ENCODE measurements around the gene BDKRB2.

DNA sequence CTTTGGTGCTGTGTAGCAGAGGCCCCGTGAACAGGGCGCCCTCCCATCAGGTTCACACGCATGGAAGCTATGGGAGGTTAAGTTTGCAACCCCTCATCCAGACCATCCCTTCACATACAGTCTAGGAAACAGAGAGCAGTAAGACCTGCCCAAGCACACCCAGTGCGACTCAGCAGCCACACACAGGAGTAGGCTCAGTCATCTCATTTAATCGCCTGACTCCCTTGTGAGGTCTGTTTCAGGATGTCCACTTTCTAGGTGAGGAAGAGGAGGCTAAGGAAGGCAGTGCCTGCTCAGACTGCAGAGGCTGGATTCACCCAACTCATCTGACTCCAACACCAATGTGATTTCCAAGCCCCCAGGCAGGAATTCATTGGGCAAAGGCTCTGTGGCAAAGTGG, 63.3 kb downstream of the BDKRB2 start:
- TF ChIP-seq, protein P1, sequence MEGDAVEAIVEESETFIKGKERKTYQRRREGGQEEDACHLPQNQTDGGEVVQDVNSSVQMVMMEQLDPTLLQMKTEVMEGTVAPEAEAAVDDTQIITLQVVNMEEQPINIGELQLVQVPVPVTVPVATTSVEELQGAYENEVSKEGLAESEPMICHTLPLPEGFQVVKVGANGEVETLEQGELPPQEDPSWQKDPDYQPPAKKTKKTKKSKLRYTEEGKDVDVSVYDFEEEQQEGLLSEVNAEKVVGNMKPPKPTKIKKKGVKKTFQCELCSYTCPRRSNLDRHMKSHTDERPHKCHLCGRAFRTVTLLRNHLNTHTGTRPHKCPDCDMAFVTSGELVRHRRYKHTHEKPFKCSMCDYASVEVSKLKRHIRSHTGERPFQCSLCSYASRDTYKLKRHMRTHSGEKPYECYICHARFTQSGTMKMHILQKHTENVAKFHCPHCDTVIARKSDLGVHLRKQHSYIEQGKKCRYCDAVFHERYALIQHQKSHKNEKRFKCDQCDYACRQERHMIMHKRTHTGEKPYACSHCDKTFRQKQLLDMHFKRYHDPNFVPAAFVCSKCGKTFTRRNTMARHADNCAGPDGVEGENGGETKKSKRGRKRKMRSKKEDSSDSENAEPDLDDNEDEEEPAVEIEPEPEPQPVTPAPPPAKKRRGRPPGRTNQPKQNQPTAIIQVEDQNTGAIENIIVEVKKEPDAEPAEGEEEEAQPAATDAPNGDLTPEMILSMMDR (IDR thresholded peaks at IDR 0.05; ENCODE audit: poor library complexity, severe bottlenecking) = no peak
- TF ChIP-seq RAD21 (conservative IDR thresholded peaks at IDR 0.05) = no peak
- no peak for TF ChIP-seq POLR2AphosphoS5 (IDR thresholded peaks at IDR 0.05)
- no peak for TF ChIP-seq EP300 (conservative IDR thresholded peaks at IDR 0.05; ENCODE audit: poor library complexity, severe bottlenecking)
- no peak for TF ChIP-seq TAF1 (IDR thresholded peaks at IDR 0.05; ENCODE audit: low read depth)
- TF ChIP-seq EZH2 (IDR thresholded peaks at IDR 0.05; ENCODE audit: borderline replicate concordance, insufficient read depth, low read length, poor library complexity, severe bottlenecking) = no peak
